GM13977 (cell line): ENCODE measurements around the gene TET1.
"Not testable (repeated sequence)": the region's sequence is repeated elsewhere in the genome, so short reads cannot be mapped to it uniquely, and the experiment has no call there.

Experiments used
- DNase-seq: peaks from one replicate; pipeline ENCODE4 v3.0.0; 2012; ENCODE audit warnings: low spot score
- CTCF ChIP-seq: IDR thresholded peaks from 2 replicates; pipeline ENCODE4 v1.5.1; 2012; ENCODE audit warnings: mild to moderate bottlenecking, control low read depth; ENCODE audit not compliant: insufficient read depth; ENCODE audit errors: extremely low read depth, missing control alignments
- in situ Hi-C: fragments of 300-500 bp; cut with MboI; formaldehyde crosslinking; loops from one replicate; pipeline ENCODE4 v1.12.0; 2022; ENCODE audit warnings: low sequenced_read_pairs, low pct_unique_long_range_greater_than_20kb, mixed read lengths, inconsistent platforms; ENCODE audit not compliant: unreplicated experiment

TET1 gene

DNA sequence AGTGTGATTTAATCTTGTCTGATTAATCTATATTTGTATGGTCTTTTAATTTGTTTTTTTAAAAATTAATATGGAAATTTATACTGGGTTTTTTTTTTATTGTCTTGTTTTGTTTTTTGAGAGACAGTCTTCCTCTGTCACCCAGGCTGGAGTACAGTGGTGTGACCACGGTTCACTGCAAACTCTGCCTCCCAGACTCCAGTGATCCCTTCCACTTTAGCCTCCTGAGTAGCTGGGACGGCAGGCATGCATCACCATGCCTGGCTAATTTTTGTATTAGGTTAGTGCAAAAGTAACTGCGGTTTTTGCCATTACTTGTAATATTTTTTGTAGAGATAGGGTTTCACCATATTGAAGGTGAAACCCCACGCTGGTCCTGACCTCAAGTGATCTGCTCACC is 73.1 kb downstream of the TET1 start:
- in situ Hi-C loops: no loop called here
- no peak for DNase-seq
- no peak for TF ChIP-seq CTCF

- in situ Hi-C loops: no loop called here
- TF ChIP-seq CTCF: no peak
- DNase-seq: no peak
Observed at GRCh38 chr10:68633816-68634466, 73.8 kb downstream of the TET1 start.

DNA sequence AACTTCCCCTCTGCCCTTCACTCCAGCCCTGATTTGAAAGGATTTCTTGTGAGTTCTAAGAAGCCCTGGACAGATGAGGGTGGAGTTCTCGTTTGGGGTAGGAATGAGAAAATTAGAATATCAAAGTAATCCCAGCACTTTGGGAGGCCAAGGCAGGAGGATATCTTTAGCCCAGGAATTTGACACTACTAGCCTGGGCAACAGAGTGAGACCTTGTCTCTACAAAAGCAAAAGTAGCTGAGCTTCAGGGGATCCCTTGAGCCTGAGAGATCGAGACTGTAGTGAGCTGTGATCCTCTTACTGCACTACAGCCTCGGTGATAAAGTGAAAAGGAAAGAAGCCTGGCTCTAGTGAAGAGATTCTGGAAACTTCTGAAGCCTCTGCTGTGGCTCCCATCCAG is 76.2 kb downstream of the TET1 start:
- no peak for DNase-seq
- no peak for TF ChIP-seq CTCF
- in situ Hi-C loops: no loop called here

GRCh38 chr10:68643550-68643949 is 83.4 kb downstream of the TET1 start:
- in situ Hi-C loops, DNase-seq: not testable (repeated sequence)

DNA sequence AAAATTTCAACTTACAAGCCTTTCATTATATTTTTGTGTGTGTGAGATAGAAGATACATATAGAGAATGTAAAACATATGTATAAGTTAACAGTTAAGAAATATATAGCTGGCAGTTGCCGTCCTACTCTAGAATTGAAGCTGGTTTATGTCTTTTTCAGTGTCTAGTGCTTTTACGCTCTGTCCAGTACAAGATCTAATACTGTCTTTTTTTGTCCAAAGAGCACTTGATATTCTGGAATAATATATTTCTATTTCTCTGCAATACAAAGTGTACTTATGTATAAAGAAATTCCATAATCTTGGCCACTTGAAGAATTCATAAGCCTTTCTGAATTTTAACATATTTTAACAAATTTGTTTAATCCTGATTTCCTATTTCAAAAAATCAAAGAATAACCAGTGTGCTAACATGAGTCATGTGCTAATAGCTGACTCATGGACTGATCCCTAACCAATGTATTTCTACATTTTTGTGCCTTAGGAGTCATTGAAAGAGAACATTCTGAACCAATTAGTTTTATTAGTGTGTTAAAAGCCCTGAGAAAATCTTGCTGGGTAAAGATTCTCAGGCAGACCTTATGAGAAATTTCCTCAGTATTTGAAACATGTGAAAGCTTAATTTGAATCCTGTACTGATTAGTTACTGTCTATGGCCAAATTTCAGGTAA is 87.7 kb downstream of the TET1 start:
- in situ Hi-C loops: no loop called here
- no peak for DNase-seq
- TF ChIP-seq CTCF: no peak

DNA sequence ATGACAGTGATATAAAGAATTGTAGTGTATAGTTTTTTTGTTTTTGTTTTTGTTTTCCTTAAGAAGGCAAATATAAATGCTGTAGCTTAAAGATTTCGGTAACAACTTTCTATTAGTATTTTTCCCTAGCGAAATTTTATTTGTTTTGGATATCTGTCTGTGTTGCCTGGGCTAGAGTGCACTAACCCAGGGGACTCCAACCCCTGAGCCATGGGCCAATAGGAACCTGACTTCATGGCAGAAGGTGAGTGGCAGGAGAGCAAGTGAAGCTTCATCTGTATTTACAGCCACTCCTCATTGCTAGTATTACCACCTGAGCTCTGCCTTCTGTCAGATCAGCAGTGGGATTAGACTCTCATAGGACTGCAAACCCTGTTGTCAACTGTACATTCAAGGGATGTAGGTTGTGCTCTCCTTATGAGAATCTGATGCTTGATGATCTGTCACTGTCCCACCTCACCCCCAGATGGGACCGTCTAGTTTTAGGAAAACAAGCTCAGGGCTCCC is 95.5 kb downstream of the TET1 start:
- no peak for TF ChIP-seq CTCF
- DNase-seq: no peak
- in situ Hi-C loops: no loop called here

GRCh38 chr10:68665841-68666240 is 105.7 kb downstream of the TET1 start:
- in situ Hi-C loops: no loop called here
- DNase-seq: no peak
- TF ChIP-seq CTCF: no peak
